Pancreas (tissue), 10 donors: ENCODE results near the gene MLANA. TPM values are rescaled to one million over a fixed set of nuclear protein-coding genes. Genes with fewer than 3 reads are reported as not detected.

Experiments used
- ATAC-seq, 4 donors: fragments of 200-7000 bp; cut with Tn5 transposase; one replicate each; pipeline versions ENCODE4 v1.8.0 to v1.9.1; 2020; ENCODE audit warnings: mild to moderate bottlenecking in 4 of 4, moderate library complexity in 4 of 4
- DNase-seq, 6 donors: peaks; one replicate each; pipeline ENCODE4 v3.0.0-alpha.2; 2020
- FAIRE-seq: peaks from 2 replicates; lab custom pipeline; 2012; peaks lifted over from hg19 to GRCh38; lab: Jason Lieb, UNC
- H3K27ac ChIP-seq, 4 donors: fragments of 200-600 bp; sonication (generic); 1 replicate in 3 of 4; 2 replicates in 1 of 4; pipeline versions ENCODE4 v1.5.0 to v1.8.0; 2020
- H3K27me3 ChIP-seq, 4 donors: fragments of 200-600 bp; one replicate each; pipeline ENCODE4 v1.8.0; 2021
- H3K36me3 ChIP-seq, 3 donors: fragments of 200-600 bp; sonication (generic) in 1 of 3; one replicate each; pipeline versions ENCODE4 v1.5.0 to v1.8.0; 2020 to 2021
- H3K4me1 ChIP-seq, 3 donors: fragments of 200-600 bp; one replicate each; pipeline ENCODE4 v1.8.0; 2021
- H3K4me3 ChIP-seq, 4 donors: fragments of 200-600 bp; sonication (generic) in 2 of 4; one replicate each; pipeline versions ENCODE4 v1.5.0 to v1.8.0; 2020 to 2021
- H3K9me3 ChIP-seq, 4 donors: fragments of 200-600 bp; one replicate each; pipeline ENCODE4 v1.8.0; 2021
- WGBS, 2 donors: extraction: QIAGEN DNeasy Blood & Tissue Kit; methylation state at CpG; one replicate each; pipeline ENCODE4 v1.1.7; 2013; 5-methylcytosine and 5-hydroxymethylcytosine counted together
- intact Hi-C, 3 donors: fragments of 100-400 bp; cut with DNase I; formaldehyde crosslinking; loops; one replicate each; pipeline versions ENCODE4 v1.11.1 to v1.14.2; 2022
- polyA plus RNA-seq, 2 donors: library from polyadenylated mRNA; stranded (reverse); fragments of 200-250 nt; gene quantifications; one replicate each; pipeline ENCODE4 v1.2.3, GENCODE V29; 2013
- total RNA-seq, 6 donors: library from RNA; stranded (reverse); fragmentation: NEBNext Ultra II Directional in 4 of 6; extraction: Animal tissue kit (Norgen Biotek cat#: 25700) in 4 of 6; gene quantifications; one replicate each; pipeline versions ENCODE4 v1.2.1 to v1.2.4, GENCODE V29; 2021 to 2023
- TF ChIP-seq, protein P1 (sequence below), 4 donors: fragments of 200-600 bp; sonication (generic) in 3 of 4; IDR thresholded peaks; one replicate each; pipeline versions ENCODE4 v1.5.0 to v1.8.0; 2021; ENCODE audit warnings: antibody characterized with exemption in 4 of 4
- donor health status: healthy with polysubstance abuse.
- donor health status: DM: no; HTN: no; CAD: no; lungs with moderate emphysema.
- donor health status: DM: no; HTN: no; CAD: no.
- donor health status: control.
- donor health status: control.
- donor health status: Bipolar disorder and iron deficiency.
- donor health status: DM: yes; HTN: yes; CAD: no.
- donor health status: DM: no; HTN: no; CAD: no.
- donor health status: DM: no; HTN: no; CAD: no.
- donor health status: DM: yes; HTN: yes; CAD: no.

Gene MLANA
- total and polyA plus RNA-seq, 8 donors = not detected

GRCh38 chr9:5953743-5954707 is 63.3 kb downstream of the MLANA start:
- 18 to 23% methylated on average over 9 of the region's 9 CpGs for WGBS, 2 donors
- DNase-seq (no peak), ATAC-seq (peak in 3 of 4 donors; percentile 31 to 48 (median 40)), FAIRE-seq (peak; percentile 20)
- Histone ChIP-seq H3K4me3 (peak overlapping the region in 2 of 4 donors; percentile 3 to 15), H3K27me3 (no peaks in the 10 kb centered on the region), H3K4me1 (peaks cover 4 to 27% (median 13%) of the 10 kb centered on the region in 3 donors), H3K27ac (peak overlapping the region in 2 of 4 donors; percentile 14 to 31), H3K9me3 (no peaks in the 10 kb centered on the region), H3K36me3 (no peaks in the 10 kb centered on the region)
- TF ChIP-seq, protein P1, sequence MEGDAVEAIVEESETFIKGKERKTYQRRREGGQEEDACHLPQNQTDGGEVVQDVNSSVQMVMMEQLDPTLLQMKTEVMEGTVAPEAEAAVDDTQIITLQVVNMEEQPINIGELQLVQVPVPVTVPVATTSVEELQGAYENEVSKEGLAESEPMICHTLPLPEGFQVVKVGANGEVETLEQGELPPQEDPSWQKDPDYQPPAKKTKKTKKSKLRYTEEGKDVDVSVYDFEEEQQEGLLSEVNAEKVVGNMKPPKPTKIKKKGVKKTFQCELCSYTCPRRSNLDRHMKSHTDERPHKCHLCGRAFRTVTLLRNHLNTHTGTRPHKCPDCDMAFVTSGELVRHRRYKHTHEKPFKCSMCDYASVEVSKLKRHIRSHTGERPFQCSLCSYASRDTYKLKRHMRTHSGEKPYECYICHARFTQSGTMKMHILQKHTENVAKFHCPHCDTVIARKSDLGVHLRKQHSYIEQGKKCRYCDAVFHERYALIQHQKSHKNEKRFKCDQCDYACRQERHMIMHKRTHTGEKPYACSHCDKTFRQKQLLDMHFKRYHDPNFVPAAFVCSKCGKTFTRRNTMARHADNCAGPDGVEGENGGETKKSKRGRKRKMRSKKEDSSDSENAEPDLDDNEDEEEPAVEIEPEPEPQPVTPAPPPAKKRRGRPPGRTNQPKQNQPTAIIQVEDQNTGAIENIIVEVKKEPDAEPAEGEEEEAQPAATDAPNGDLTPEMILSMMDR (IDR thresholded peaks at IDR 0.05) = no peak
- intact Hi-C loops = no loop called here

DNA sequence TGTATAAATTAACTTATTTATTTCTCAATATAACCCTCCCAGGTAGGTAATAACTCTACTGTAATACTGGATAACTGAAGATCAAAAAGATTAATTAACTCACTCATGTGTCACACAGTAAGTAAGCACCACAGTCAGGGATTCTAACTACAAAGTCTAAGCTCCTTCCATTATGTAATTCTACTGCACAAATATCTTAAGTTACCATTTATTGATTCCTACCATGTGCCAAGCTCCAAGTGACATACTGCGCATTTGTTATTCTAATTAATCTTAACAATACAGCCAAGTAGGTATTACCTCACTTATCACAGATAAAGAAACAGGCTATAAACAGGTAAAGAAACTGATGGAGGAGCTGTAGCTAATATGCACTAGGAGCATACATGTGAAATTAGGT is 66.5 kb downstream of the MLANA start:
- intact Hi-C loops = no loop called here
- Histone ChIP-seq H3K27ac (no peak overlapping the region), H3K27me3 (no peaks in the 10 kb centered on the region), H3K4me1 (peaks cover 4 to 18% (median 13%) of the 10 kb centered on the region in 3 donors), H3K36me3 (no peaks in the 10 kb centered on the region), H3K4me3 (no peak overlapping the region), H3K9me3 (no peaks in the 10 kb centered on the region)
- WGBS, 2 donors = 9 to 17% methylated on average over 1 of the region's 1 CpG
- DNase-seq = no peak
- no peak for FAIRE-seq
- TF ChIP-seq, protein P1 (IDR thresholded peaks at IDR 0.05) = no peak
- peak; percentile 11 to 78 (median 71) for ATAC-seq

GRCh38 chr9:5958273-5958672 is 67.6 kb downstream of the MLANA start:
- ATAC-seq = no peak
- Histone ChIP-seq H3K36me3 (no peaks in the 10 kb centered on the region), H3K27ac (no peak overlapping the region), H3K27me3 (no peaks in the 10 kb centered on the region), H3K4me1 (peaks cover 4 to 18% (median 13%) of the 10 kb centered on the region in 3 donors), H3K9me3 (no peaks in the 10 kb centered on the region), H3K4me3 (no peak overlapping the region)
- 95 to 96% methylated on average over 6 of the region's 6 CpGs for WGBS, 2 donors
- intact Hi-C loops = no loop called here
- no peak for FAIRE-seq
- TF ChIP-seq, protein P1 (IDR thresholded peaks at IDR 0.05) = no peak
- DNase-seq = no peak

Other genes starting within 250 kb of the MLANA start
- gene ERMP1, start 57.8 kb upstream of the MLANA start, total RNA-seq = 10 to 100 TPM in 1 of 6 donors, 1 to 10 TPM in 5; 6.9 to 15.5 (median 7.8) TPM
- 1 to 10 TPM; 2.1 to 6.5 TPM for gene ERMP1, start 57.8 kb upstream of the MLANA start, polyA plus RNA-seq
- gene RANBP6, start 124.7 kb downstream of the MLANA start, total RNA-seq = 1 to 10 TPM; 3.9 to 8.7 (median 5.1) TPM
- gene RANBP6, start 124.7 kb downstream of the MLANA start, polyA plus RNA-seq = 1 to 10 TPM; 2.9 to 9.4 TPM